Caco-2 (cell line): ENCODE data around the gene CCDC9B. TPM values are rescaled to one million over a fixed set of nuclear protein-coding genes. Genes with fewer than 3 reads are reported as not detected.

ENCODE experiments used
- BruUV-seq: library from RNA; stranded (reverse); fragments of 400-500 nt; replicated peaks from 2 replicates; lab custom pipeline; 2021; lab: Mats Ljungman, UMichigan
- CTCF ChIA-PET: fragments of 300-600 bp; sonication (Branson Sonifier 250); formaldehyde crosslinking; loops from one replicate; lab custom pipeline; 2022; ENCODE audit warnings: antibody characterized with exemption; lab: Charles Lee
- POLR2A ChIA-PET: fragments of 300-600 bp; sonication (Branson Sonifier 250); formaldehyde crosslinking; loops from one replicate; lab custom pipeline; 2022; ENCODE audit warnings: antibody characterized with exemption; lab: Charles Lee
- DNase-seq, 2 experiments: peaks; one replicate each; pipeline versions ENCODE4 v3.0.0 to v3.0.0-alpha.2; 2020 to 2022
- H3K27me3 ChIP-seq: replicated peaks from 2 replicates; pipeline ENCODE4 v1.6.0; 2011; ENCODE audit warnings: low read length; ENCODE audit not compliant: control insufficient read depth, insufficient read depth
- H3K36me3 ChIP-seq: 2 replicates; pipeline ENCODE4 v1.5.1; 2011; ENCODE audit warnings: low read length; ENCODE audit not compliant: control insufficient read depth, insufficient read depth
- H3K4me1 ChIP-seq: fragments of 250-450 bp; sonication (Bioruptor Pico); 2 replicates; pipeline ENCODE4 v1.5.1; 2020; ENCODE audit warnings: mild to moderate bottlenecking
- H3K4me3 ChIP-seq: 2 replicates; pipeline ENCODE4 v1.5.1; 2011; ENCODE audit warnings: low read depth, mild to moderate bottlenecking, control low read depth, low read length
- H3K9me3 ChIP-seq: fragments of 250-450 bp; sonication (Bioruptor Pico); 2 replicates; pipeline ENCODE4 v1.5.1; 2020; ENCODE audit warnings: mild to moderate bottlenecking, moderate library complexity
- H3K27ac Mint-ChIP-seq: one replicate; pipeline ENCODE4 v1.8.0; 2022; ENCODE audit warnings: mixed read lengths; ENCODE audit not compliant: unreplicated experiment
- H3K27me3 Mint-ChIP-seq: one replicate; pipeline ENCODE4 v1.8.0; 2022; ENCODE audit warnings: mixed read lengths; ENCODE audit not compliant: insufficient read depth, unreplicated experiment
- H3K36me3 Mint-ChIP-seq: one replicate; pipeline ENCODE4 v1.8.0; 2022; ENCODE audit warnings: mild to moderate bottlenecking, mixed read lengths; ENCODE audit not compliant: insufficient read depth, unreplicated experiment
- H3K4me1 Mint-ChIP-seq: one replicate; pipeline ENCODE4 v1.8.0; 2022; ENCODE audit warnings: low read depth, mixed read lengths; ENCODE audit not compliant: unreplicated experiment
- H3K4me3 Mint-ChIP-seq: one replicate; pipeline ENCODE4 v1.8.0; 2022; ENCODE audit warnings: mild to moderate bottlenecking, moderate library complexity, mixed read lengths; ENCODE audit not compliant: unreplicated experiment
- H3K9me3 Mint-ChIP-seq: one replicate; pipeline ENCODE4 v1.8.0; 2022; ENCODE audit warnings: mixed read lengths; ENCODE audit not compliant: unreplicated experiment
- intact Hi-C: fragments of 100-400 bp; cut with micrococcal nuclease; formaldehyde crosslinking; loops from one replicate; pipeline ENCODE4 v1.10.0; 2022; ENCODE audit not compliant: unreplicated experiment
- total RNA-seq: library from RNA; stranded (reverse); gene quantifications from 2 replicates; pipeline ENCODE4 v1.2.3, GENCODE V29; 2022
- TF ChIP-seq, protein P1 (sequence below), 2 experiments: fragments of 200-600 bp in 1 of 2; IDR thresholded peaks; 1 replicate in 1 of 2; 2 replicates in 1 of 2; pipeline versions ENCODE4 v1.5.1 to v1.8.0; 2011 to 2022; ENCODE audit warnings: antibody characterized with exemption in 1 of 2, control low read depth in 1 of 2, inconsistent platforms in 1 of 2, low read depth in 1 of 2, low read length in 1 of 2, mild to moderate bottlenecking in 1 of 2, moderate library complexity in 1 of 2; ENCODE audit not compliant: insufficient read depth in 1 of 2, severe bottlenecking in 1 of 2, unreplicated experiment in 1 of 2

Gene CCDC9B
- total RNA-seq, 1 experiment from 2014 or later = 0.86 TPM

- intact Hi-C loops = no loop called here
- Mint-ChIP-seq H3K9me3 (no peaks in the 10 kb centered on the region), H3K27me3 (no peaks in the 10 kb centered on the region), H3K36me3 (no peaks in the 10 kb centered on the region), H3K27ac (no peak overlapping the region), H3K4me3 (no peak overlapping the region), H3K4me1 (peaks cover 11% of the 10 kb centered on the region)
- Histone ChIP-seq H3K4me1 (peaks cover 6% of the 10 kb centered on the region), H3K27me3 (no peaks in the 10 kb centered on the region), H3K4me3 (no peak overlapping the region), H3K9me3 (no peaks in the 10 kb centered on the region; the same call in 1 of the 2 replicates), H3K36me3 (no peaks in the 10 kb centered on the region)
- no TSS peak for BruUV-seq
- TF ChIP-seq, protein P1, sequence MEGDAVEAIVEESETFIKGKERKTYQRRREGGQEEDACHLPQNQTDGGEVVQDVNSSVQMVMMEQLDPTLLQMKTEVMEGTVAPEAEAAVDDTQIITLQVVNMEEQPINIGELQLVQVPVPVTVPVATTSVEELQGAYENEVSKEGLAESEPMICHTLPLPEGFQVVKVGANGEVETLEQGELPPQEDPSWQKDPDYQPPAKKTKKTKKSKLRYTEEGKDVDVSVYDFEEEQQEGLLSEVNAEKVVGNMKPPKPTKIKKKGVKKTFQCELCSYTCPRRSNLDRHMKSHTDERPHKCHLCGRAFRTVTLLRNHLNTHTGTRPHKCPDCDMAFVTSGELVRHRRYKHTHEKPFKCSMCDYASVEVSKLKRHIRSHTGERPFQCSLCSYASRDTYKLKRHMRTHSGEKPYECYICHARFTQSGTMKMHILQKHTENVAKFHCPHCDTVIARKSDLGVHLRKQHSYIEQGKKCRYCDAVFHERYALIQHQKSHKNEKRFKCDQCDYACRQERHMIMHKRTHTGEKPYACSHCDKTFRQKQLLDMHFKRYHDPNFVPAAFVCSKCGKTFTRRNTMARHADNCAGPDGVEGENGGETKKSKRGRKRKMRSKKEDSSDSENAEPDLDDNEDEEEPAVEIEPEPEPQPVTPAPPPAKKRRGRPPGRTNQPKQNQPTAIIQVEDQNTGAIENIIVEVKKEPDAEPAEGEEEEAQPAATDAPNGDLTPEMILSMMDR (IDR thresholded peaks at IDR 0.05; ENCODE audit: insufficient read depth in 1 of 2, low read depth in 1 of 2, low read length in 1 of 2, severe bottlenecking in 1 of 2, unreplicated experiment in 1 of 2) = no peak
- CTCF ChIA-PET = no interaction called here
- POLR2A ChIA-PET = no interaction called here
- DNase-seq = no peak
These were observed 45.4 kb downstream of the CCDC9B start for GRCh38 chr15:40295297-40295696.

DNA sequence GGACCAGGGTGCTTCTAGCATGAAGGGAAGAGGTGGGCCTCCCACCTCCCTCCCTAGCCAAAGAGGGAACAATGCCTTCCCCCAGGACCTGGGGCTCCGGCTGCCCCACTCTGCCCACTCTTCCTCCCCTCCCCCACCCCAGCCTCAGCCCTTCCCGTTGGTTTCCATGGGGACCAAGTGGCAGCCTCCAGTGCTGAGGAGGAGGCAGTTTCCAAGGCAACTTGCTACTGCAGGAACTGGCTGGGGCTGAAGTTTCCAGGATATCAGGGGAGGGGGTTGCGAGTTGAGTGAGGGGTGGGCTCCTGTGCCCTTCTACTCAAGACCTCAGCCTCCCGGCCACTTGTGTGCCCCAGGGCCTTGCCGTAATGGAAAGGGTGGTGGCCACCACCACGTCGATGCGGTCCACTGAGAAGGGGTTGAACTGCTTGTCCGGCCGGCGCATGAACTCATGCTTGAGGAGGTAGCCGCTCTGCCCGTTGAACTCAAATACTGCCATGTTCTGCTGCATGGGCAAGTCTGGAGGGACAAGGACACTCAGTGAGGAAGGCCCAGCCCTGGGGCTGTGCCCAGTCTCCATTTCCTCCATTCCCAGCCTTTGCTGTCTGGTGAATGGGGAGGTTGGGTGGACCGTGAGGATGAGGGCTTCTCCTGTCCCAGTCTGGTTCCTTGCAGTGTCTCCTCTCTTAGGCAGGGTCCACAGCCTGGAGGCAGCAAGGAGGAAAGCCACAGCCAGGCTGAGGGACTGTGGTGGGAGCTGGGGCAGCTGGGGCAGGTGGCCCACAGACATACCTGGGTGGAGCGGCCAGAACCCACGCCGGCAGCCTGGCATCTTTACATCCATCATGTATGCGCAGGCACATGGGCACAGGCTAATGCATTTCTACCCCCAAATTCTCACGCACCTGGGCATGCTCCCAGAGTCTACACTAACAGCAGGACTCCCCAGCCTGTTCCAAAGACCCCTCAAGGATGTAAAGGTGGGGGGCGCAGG lies 46.5 kb downstream of the CCDC9B start:
- DNase-seq = no peak
- Histone ChIP-seq H3K27me3 (no peaks in the 10 kb centered on the region), H3K36me3 (no peaks in the 10 kb centered on the region), H3K4me1 (peaks cover 6% of the 10 kb centered on the region), H3K4me3 (no peak overlapping the region), H3K9me3 (no peaks in the 10 kb centered on the region)
- no peaks in the 10 kb centered on the region for H3K36me3 Mint-ChIP-seq
- H3K27ac Mint-ChIP-seq = no peak overlapping the region
- no peak overlapping the region for H3K4me3 Mint-ChIP-seq
- no peaks in the 10 kb centered on the region for H3K27me3 Mint-ChIP-seq
- intact Hi-C loops = no loop called here
- TF ChIP-seq, protein P1 (IDR thresholded peaks at IDR 0.05; ENCODE audit: insufficient read depth in 1 of 2, low read depth in 1 of 2, low read length in 1 of 2, severe bottlenecking in 1 of 2, unreplicated experiment in 1 of 2) = no peak
- CTCF ChIA-PET = no interaction called here
- BruUV-seq = no TSS peak
- POLR2A ChIA-PET = no interaction called here
- H3K9me3 Mint-ChIP-seq = no peaks in the 10 kb centered on the region
- H3K4me1 Mint-ChIP-seq = peaks cover 11% of the 10 kb centered on the region

DNA sequence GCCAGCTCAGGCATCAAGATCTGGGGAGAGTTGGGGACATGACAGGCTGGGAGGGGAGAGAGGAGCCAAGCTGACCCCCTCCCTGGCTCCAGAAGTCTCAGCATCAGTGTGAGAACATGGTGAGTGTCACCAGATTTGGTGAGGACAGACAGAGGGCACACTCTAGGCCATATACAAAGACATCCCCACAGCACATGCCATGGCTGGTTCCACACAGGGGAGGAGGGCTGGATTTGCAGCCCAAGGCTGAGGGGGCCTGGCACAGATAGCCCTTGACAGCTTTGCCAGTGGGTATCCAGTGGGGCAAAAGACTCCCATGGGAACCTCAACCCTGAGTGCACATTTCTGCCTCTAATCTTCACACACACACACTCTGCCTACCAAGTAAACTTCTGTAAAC lies 47.7 kb downstream of the CCDC9B start:
- intact Hi-C loops = no loop called here

More for the DNA sequence above, 47.7 kb downstream of the CCDC9B start:
- H3K9me3 ChIP-seq = no peaks in the 10 kb centered on the region
- H3K27ac Mint-ChIP-seq = no peak overlapping the region
- H3K27me3 Mint-ChIP-seq = no peaks in the 10 kb centered on the region
- no peaks in the 10 kb centered on the region for H3K36me3 Mint-ChIP-seq
- H3K4me1 Mint-ChIP-seq = peaks cover 11% of the 10 kb centered on the region
- POLR2A ChIA-PET = no interaction called here
- TF ChIP-seq, protein P1 (IDR thresholded peaks at IDR 0.05; ENCODE audit: insufficient read depth in 1 of 2, low read depth in 1 of 2, low read length in 1 of 2, severe bottlenecking in 1 of 2, unreplicated experiment in 1 of 2) = no peak
- DNase-seq = no peak
- BruUV-seq = no TSS peak
- no peaks in the 10 kb centered on the region for H3K36me3 ChIP-seq
- H3K4me3 ChIP-seq = no peak overlapping the region
- H3K27me3 ChIP-seq = no peaks in the 10 kb centered on the region
- H3K4me1 ChIP-seq = peaks cover 6% of the 10 kb centered on the region
- no peaks in the 10 kb centered on the region for H3K9me3 Mint-ChIP-seq
- CTCF ChIA-PET = no interaction called here
- no peak overlapping the region for H3K4me3 Mint-ChIP-seq
